HG03571 (cell line): Measurements from ENCODE around the gene TMEM209.
"Not testable (repeated sequence)": the region's sequence is repeated elsewhere in the genome, so short reads cannot be mapped to it uniquely, and the experiment has no call there.

Source experiments
- ATAC-seq: cut with Tn5 transposase; IDR thresholded peaks from one replicate; pipeline ENCODE4 v1.9.1; 2021; ENCODE audit not compliant: unreplicated experiment

The TMEM209 gene

DNA sequence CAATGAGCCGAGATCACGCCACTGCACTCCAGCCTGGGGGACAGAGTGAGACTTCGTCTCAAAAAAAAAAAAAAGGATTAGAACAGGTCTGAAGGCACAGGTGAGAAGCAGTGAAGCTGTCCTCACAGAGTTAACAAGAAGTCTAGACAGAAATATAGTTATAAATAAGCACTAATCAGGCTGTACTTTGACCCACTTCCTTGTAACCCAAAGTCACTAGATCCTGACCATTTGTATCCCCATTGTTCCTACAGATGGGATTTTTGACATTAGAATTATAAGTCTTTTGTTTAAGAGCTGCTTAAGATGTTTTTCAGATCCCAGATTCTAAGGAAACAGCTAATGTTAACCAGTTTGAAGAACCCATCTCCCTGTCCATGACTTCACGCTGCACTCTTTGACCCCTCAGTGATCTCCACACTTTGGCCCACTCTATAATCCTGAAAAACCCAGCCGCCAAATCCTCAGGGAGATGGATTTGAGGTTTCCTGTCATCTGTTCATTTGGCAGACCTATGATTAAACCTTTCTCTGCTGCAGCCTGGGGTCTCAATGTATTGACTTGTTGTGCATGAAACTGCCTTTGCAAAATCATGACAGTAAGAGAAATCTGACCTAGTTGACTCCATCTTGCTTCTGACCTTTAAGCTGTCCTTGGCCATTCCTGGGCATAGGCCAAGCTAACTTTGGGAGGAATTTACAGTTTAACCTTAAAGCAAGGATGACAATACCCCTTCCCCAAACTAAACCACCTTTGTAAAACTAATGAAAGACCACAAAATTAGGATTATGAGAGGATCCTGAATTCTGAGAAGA, 13.8 kb upstream of the TMEM209 start:
- no peak for ATAC-seq

DNA sequence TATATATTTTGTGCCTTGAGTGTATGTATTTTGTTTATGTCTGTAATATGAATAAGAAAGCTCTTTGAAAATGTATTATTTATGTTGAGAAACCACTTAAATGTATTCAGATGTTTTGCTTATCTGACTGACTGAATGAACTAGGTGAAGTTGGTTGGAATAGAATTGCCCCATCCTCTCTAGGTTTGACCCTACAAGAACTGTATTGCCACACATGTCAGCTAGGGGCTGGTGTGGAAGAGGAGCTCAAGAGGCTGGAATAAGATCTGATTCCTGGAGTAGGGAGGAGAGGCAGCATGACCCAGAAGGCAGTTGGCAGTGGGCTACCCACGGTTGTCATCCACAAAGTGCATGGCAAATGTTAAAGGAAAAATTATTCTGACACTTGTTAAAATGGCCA, 11.5 kb upstream of the TMEM209 start:
- ATAC-seq = no peak

DNA sequence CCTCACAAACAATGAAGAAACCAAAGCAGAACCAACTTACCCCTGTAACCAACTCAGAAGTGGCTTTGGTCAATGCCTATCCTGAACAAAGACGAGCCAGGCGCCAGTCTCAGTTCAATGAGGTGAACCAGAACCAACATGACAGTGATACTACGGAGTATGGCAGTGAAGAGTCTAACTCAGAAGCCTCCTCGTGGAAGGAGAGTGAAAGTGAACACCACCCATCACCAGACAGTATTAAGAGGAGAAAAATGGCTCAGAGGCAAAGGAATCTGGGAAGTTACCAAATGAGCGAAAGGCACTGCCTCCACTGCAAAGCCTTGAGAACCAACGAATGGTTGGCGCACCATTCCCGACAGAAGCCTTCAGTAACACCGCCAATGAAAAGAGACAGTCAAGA, 10.8 kb upstream of the TMEM209 start:
- no peak for ATAC-seq

DNA sequence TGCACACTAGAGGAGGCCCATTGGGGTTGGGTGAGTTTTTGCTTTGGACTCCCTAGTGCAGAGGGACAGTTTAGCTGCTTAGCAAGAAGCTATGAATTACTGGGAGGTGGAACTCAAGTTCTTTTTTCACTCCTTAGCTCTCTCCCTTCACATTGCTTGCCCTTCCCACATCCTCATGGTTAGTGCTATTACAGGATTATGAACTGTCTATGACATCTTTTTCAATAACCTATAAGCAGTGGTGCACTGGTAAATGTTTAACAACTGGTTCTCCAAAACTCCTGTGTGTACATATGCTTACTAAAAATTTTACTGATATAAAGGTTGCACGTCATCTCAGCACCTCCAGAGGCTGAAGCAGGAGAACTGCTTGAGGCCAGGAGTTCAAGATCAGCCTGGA, 8.6 kb upstream of the TMEM209 start:
- ATAC-seq = no peak

DNA sequence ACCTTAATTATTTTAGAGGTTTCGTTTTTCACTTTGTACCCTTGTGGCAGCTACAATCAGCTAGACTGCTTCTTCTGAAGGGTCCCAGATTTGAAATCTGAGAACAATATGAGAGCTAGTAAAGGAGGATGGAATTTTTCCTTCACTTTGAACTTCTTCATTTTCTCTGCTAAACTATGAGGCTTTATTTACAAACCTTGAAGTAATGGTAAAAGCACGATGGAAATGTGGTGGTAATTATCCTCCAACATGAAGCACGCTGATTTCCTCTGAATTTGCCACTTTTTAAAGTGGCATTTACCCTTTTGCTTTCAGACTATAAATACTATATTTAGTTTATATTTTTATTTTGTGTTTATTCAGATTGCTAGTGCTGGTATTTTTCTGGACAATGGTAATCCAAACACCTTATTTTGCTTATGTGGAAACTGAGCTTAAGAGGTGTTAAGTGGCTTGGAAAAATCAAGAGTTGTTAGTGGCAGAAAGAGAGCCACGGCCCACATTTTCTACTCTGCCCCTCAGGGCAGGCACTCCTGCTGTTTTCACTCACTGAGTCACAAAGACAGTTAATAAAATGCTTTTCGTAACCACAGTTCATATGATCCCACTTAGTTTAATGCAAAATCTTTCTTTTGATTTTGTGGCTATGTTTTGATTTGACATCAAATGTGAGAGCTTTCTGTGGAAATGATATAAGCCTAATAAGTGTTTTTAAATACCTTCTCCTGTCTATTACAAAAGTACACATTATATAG, 5.2 kb upstream of the TMEM209 start:
- ATAC-seq = no peak

DNA sequence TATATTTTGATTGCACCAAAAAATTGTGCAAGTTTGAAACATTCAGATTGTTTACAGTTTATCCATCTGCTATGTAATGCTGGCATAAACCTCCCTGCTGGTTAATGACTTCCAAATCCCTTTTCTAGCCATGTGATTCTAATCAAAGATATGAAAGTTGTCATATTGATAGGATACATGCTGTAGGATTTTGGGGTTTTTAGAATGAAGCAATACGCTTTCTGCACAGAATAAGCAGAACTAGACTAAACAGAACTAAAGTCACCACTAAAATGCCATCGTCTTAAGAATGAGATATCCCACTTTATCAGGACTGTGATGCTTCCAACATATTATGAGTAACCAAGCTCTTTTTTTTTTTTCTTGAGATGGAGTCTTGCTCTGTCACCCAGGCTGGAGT, 3.3 kb upstream of the TMEM209 start:
- no peak for ATAC-seq

DNA sequence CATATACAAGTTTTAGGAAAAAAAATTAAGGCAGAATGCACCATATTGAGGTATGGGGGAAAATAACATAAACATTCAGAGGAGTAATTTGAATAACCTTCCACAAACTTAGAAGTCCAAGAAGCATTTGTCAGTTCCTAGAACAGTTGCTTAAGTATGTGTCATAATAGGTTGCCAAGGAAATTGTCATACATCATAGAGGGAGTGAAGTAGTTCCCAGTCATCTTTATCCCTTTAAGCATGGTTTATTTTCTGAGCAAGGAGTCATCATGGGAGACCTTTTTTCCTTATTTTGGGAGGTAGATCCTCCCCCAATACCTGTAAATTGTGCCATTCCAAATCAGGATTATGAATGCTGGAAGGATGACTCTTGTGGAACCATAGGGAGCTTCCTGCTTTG, 2.4 kb upstream of the TMEM209 start, which contains the start of gene SSMEM1:
TSS of gene SSMEM1 (plus strand) at position 219 of the 400 bp plus-strand sequence. CDS start at position 270, 51 bp downstream.
- no peak for ATAC-seq

DNA sequence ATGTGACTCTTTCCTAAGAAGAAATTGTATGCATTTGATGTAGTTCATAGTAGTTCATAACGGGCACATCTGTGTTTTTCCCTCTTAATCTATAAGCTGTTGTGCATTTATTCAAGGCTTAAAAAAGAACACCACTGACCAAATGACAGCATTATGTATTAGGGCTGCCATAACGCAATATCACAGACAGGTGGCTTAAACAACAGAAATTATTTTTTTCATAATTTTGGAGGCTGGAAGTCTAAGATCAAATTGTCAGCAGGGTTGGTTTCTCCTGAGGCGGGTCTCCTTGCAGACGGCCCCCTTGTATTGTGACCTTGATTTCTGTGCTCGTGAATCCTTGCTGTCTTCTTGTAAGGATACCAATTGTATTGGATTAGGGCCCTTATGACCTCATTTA, 1.8 kb upstream of the TMEM209 start:
- ATAC-seq = no peak

DNA sequence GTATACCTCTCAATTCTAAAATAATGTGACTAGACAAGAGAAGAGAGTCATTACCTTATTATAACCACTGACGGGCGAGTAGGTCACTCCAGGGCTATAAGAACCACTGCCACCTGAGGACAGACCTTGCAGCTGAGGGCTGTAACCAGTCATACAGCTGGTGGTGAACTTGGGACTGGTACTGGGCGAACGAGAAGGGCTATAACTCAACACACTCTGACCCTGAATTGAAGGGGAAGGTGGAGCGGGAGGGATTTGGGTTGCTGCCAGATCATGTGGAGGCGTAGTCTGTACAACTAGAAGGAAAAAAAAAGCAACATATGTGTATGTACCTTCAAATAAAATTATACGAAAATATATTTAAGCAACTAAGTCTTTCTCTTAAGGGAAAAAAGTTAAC, 3.4 kb downstream of the TMEM209 start:
- no peak for ATAC-seq

DNA sequence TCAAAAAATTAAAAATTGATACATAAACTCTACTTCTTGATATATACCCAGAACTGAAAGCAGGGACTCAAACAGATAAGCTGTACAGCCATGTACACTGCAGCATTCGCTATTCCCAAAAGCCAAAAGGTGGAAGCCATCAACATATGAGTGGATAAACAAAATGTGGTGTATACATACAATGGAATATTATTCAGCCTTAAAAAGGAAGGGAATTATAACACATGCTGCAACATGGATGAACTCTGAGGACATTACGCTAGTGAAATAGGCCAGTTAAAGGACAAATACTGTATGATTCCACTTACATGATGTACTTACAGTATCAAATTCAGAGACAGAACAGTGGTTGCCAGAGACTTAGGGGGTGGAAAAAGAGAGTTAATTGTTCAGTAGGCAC, 8.1 kb downstream of the TMEM209 start:
- ATAC-seq = no peak

DNA sequence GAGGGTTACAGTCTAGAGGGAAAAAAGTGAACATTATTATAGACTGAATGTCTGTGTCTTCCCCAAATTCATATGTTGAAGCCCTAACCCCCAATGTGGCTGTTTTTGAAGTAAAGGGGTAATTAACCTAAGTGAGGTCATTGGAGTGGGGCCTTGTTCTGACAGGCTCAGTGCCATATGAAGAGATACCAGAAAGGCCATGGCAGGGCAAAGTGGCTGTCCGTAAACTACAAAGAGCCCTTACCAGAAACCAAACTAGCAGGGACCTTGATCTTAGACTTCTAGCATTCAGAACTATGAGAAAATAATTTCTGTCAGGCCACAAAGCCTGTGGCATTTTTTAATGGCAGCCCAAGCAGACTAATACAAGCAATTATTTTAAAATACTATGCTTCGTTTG, 8.7 kb downstream of the TMEM209 start:
- no peak for ATAC-seq

DNA sequence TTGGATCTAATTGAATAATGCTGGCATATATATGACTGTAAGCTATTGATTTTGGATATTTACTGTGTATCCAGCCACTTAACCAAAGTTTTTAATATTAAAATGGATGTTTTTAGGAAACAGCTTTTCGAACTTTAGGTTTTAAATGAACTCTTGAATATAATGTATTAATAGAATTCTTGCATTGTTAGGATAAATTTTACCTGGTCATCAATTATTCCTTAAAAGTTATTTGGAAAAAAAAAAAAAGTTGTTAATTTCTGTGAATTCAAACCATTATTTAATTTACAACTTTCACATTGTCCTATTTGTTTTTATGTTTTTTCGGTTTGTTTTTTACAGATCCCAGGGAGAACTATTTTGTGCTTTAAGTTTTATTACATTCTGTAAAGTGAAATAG, 9.8 kb downstream of the TMEM209 start:
- no peak for ATAC-seq

DNA sequence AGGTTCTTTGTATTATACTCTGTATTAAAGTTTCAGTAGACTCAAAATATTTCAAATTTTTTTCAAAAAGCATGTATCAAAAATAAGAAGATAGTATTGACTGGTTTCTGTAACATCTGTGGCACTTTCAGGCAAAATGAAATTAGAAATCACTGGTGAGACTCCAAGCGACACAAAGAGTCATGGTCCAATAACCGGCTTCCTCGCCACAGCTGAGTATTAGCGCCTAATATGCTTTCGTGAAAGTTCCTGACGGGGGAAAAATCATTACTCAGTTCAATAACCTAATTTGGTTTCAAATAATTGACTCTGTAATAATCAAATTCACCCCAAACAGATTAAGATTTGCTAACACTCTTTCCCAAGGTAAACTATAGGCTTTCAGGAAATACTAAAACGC, 13.4 kb downstream of the TMEM209 start:
- ATAC-seq = no peak

DNA sequence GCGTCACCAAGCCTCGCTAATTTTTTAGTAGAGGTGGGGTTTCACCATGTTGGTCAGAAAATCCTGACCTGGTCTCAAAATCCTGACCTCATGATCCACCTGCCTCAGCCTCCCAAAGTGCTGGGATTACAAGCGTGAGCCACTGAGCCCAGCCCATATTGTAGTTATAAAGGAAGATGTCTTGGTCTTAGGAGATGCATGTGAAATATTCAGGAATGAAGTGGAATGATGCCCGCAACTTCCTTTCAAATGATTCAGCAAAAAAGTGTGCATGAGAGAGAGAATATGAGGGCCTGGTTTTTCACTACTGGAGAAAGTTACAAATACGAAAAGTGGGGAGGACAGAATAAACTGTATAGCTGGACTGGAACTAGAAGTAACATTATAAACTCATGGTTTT, 15.9 kb downstream of the TMEM209 start:
- no peak for ATAC-seq

DNA sequence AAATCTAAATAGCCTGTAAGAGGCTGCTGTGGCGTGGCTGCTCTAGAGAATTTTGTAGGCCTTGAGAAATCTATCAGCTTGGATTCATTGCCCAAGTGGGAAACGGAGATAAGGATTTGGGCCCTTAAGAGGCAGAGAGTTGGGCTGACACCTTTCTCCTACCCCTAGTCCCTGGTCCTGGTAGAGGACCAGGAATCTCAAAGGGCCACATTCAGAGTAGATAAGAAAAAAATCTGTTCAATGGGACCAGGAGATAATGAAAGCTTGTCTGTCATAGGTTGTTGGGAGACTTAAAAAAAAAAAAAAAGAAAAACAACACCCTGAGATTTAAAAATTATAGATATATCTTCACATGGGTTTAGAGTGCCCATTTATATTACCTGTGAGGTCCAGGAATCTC, 17.8 kb downstream of the TMEM209 start:
- no peak for ATAC-seq

DNA sequence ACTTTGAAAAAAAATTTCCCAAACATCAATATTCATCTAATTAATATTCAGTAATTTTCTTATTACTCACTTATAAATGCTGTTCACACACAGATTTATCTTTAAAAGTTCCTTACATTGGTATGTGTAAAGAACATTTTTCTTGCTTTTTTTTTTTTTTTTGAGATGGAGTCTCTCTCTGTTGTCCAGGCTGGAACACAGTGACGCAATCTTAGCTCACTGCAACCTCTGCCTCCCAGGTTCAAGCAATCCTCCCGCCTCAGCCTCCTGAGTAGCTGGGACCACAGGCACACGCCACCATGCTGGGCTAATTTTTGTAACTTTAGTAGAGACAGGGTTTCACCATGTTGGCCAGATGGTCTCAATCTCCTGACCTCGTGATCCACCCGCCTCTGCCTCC, 20.9 kb downstream of the TMEM209 start:
- not testable (repeated sequence) for ATAC-seq

DNA sequence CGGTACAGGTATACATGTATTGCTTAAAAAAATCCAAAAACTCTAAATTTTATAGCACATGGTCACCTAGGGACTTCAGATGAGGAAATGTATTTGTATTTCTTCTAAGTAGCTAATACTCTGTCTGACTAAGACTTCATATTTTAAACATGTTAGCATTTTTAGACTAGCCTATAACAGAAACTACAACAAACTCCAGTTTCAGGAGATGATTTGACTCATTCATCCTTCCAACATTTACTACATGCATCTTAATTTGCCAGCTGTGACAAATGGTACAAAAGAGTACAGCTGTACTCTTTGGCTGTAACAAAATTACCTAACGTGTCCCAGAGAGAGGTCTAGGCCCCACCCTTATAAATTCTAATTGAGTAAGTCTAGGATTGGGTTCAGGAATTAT, 22.2 kb downstream of the TMEM209 start:
- ATAC-seq = no peak

DNA sequence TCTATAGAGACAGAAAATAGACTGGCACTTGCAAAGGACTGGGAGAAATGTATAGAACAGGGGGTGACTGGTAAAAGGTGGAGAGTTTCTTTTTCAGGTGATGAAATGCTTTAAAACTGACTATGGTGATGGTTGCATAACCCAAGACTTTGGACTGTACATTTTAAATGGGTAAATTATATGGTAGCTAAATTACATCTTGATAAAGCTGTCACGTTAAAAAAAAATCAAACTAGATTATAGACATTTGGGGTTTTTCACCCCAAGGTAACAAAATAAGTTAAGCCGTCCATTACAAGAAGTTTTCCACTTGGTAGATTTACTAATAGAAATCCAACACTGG, 24.0 kb downstream of the TMEM209 start:
- no peak for ATAC-seq

DNA sequence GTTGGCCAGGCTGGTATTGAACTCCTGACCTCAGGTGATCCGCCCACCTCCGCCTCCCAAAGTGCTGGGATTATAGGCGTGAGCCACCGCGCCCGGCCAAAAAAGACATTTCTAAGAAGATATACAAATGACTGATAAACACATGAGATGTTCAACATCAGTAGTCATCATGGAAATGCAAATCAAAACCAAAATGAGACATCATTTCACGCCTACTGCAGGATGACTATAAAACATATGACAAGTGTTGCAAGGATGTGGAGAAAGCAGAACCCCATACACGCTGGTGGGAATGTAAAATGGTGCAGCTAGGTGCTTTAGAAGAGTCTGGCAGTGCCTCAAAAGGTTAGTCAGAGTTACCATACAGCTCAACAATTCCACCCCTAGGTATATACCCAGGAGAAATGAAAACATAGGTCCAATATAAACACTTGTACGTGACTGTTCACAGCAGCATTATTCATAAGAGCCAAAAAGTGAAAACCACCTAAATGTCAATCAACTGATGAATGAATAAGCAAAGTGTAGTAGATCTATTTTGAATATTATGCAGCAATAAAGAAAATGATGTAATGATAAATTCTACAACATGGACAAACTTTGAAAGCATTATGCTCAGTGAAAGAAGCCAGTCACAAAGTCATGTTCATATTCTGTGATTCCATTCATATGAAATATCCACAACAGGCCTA, 24.5 kb downstream of the TMEM209 start:
- ATAC-seq = no peak

DNA sequence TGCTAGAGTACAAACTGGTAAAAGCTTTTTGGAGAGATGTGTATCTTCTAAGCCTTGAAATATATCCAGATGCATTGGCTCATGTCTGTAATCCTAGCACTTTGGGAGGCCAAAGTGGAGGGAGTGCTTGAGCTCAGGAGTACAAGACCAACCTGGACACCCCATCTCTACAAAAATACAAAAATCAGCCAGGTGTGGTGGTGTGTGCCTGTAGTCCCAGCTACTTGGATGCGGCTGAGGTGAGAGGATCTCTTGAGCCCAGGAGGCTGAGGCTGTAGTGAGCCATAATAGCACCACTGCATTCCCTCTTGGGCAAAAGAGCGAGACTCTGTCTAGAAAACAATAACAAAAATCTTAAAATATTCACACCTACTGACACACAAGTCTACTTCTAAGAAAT, 25.6 kb downstream of the TMEM209 start:
- ATAC-seq = no peak

DNA sequence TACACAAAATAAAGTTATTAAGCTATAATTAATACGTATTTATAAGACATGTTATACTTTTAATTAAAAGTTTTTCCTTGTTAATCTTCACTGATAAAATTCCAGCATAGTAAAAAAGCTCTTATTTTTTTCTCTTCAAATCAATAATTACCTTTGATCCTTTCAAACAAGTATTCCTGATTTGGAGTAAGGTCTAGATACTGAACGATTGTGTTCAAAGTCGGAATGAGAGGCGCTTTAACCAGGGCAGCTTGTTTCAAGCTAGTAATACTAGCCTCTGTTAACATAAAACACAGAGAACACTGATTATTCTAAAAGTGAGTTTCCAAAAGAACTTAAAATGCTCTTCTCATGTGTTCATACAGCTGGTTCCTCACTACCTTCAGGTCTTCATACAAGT, 27.0 kb downstream of the TMEM209 start:
- ATAC-seq = no peak
